ENCODE measurements around the gene CTNND2.
"Not testable (repeated sequence)": the region's sequence is repeated elsewhere in the genome, so short reads cannot be mapped to it uniquely, and the experiment has no call there.

CTNND2 gene

GRCh38 chr5:11432116-11432515, 472.1 kb downstream of the CTNND2 start:
- ATAC-seq = no peak

DNA sequence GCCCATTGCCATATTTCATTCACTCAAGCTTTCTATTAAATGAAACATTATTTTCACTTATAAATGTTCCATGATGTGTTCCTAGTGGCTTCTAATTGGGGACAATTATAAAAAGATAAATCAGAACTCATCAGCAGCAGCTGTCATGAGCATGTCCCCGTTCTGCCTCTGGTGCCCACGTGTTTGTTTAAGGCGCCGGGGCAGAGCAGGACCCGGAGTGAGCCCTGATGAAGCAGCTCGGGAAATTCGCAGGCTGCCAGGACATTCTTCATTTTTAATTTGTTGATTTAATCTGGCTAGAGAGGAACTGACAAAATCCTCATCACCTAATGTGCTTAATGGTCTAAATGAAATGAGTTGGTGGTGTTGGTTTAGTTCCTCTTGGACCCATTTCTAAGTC, 475.0 kb downstream of the CTNND2 start:
- no peak for ATAC-seq

DNA sequence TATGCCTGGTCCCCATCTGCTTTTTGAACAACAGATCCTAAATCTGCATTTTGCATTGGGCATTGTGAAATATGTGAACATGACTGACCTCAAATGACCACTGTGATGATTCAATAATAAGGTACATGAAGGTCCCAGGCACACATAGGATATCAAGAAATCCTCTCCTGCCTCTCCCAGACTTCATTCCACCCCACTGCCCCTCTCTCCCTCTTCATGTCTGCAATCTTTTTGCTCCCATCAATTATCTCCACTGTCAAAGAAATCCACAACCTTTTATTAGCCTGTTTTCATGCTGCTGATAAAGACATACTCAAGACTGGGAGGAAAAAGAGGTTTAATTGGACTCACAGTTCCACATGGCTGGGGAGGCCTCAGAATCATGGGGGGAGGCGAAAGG, 476.7 kb downstream of the CTNND2 start:
- no peak for ATAC-seq

GRCh38 chr5:11426442-11426841, 477.8 kb downstream of the CTNND2 start:
- ATAC-seq = no peak

DNA sequence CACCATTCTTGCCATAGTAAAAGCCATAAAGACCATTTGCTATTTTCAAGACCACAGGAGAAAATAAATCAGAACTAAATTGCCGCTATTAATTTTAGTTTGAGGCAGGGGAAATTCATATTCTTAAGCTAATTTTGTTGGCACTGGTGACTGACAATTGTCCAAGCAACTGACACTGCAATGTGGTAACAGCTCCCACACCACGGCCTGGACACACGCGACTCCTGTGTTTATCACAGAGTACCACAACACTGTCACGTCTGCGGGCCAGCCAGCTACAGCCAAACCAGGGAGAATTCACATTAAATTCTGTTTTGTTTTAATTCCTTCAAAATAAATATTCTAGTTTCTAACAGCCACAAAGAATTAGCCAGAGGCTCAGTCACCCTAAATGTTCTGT, 481.9 kb downstream of the CTNND2 start:
- ATAC-seq = no peak

GRCh38 chr5:11420969-11421368, 483.3 kb downstream of the CTNND2 start:
- no peak for ATAC-seq

DNA sequence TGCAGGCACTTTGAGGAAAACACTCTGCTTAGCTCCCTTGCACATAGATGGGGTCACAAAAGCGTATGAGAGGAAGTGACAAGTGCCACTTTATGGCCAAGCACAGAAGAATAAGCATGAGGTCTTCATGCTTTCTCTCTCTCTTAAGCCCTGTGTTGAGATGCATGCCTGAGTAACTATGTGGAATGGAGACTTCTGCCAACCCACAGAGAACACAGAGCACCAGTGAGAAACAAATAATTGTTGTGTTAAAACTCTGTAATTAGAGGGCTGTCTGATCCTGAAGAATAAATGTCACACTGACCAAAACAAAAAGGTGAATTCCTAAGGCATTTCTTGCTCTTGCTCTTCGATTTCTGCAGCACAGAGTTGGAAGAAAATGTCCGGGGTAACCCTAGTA, 488.5 kb downstream of the CTNND2 start:
- ATAC-seq = no peak

- not testable (repeated sequence) for ATAC-seq
Observed at GRCh38 chr5:11414732-11415131, 489.5 kb downstream of the CTNND2 start.

DNA sequence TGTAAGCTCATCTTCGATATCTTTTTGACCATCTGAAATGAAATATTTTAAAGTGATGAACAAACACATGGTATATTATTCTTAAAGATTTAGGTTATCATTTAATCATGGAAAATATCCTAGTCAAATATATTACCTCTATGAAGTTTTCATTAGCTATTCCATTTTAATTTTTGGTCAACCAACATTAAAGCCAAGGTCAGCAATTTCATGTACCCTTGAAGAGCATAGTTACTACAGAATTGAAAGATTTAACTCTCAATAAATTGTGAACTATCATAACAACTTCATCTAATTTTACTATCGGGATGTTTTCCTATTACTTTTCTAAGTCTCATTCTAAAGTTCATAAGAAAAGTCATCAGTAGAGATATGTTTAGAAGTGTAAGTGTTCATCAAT, 492.6 kb downstream of the CTNND2 start:
- ATAC-seq = no peak

- no peak for ATAC-seq
Observed at GRCh38 chr5:11407556-11408145, 496.6 kb downstream of the CTNND2 start.

DNA sequence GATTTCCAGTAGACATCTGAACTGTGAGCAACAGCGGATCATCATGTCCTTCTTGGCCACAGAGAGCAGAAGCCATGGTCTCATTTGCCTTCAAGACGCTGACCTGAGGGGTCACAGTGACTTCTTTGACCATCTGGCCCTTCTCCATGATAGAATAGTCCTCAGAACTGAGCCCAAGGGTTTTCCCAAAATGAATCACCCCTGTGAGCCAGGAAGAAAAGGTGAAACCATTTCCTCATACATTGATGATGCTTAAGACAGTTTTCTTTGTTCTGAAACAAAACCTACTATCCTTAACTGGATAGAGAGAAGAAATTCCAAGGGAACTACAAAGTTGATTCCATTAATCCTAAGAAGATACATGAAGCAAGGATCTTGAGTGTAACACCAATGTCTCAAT, 503.9 kb downstream of the CTNND2 start:
- no peak for ATAC-seq

DNA sequence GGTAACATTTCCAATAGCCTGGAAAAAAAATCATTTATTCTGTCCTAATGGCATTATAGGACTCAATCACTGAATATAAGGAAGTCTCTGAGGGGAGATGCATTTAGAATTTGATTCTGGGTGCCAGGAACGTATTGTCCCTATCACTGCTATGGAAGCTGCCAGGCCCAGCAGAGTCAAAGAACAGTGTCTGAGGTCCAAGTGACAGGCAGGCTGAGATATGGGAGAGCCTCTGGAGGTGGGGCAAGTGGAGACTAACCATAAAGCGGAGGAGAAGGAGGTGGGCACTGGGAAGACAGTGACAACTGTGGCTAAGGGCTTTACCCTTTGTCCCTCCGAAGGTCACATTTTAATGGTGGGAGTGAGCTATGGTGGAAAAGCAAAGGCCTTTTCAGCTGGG, 505.5 kb downstream of the CTNND2 start:
- ATAC-seq = no peak

DNA sequence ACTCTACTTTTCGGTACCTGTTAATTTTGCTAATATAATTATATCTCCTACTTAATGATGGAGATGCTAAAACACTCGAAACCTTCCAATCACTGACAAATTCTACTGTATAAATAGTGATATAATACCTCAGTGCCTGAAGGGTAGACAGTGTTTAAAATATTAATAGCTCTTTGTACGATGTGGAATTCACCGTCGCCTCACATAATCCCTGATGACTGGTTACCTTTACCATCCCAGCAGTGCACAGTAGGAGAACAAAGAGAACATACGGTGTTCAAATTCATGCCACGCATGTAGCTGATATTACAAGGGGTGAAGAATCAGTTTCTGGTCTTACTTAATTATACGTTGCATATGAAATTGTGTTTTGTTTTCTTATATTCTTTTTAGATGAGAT, 506.7 kb downstream of the CTNND2 start:
- ATAC-seq = no peak

GRCh38 chr5:11396917-11397316, 507.3 kb downstream of the CTNND2 start:
- ATAC-seq = no peak

- no peak for ATAC-seq
Observed at GRCh38 chr5:11394933-11395332, 509.3 kb downstream of the CTNND2 start.

DNA sequence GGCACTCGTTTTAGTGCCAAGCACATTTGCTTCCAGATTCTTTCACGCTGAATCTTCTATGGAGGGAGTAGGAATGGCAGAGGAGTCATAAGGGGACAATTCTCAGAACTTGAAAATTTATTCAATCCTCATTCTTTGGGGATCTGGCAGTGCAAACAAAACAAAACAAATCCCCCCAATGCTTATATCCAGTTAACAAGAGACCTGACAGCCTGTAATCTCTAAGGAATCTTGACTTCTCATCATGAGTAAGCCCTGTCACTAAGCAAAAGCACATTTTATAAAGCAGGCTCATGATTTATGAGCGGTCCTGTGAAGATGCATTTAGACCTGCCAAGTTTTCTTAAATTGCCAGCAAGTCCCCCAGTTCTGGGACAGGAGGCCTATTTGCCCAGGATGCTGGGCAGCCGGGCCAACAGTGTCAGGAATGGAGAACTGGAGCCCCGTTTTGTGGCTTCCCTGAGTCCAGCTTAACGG, 513.9 kb downstream of the CTNND2 start:
- ATAC-seq = no peak

- no peak for ATAC-seq
Observed at GRCh38 chr5:11387382-11387781, 516.9 kb downstream of the CTNND2 start.

DNA sequence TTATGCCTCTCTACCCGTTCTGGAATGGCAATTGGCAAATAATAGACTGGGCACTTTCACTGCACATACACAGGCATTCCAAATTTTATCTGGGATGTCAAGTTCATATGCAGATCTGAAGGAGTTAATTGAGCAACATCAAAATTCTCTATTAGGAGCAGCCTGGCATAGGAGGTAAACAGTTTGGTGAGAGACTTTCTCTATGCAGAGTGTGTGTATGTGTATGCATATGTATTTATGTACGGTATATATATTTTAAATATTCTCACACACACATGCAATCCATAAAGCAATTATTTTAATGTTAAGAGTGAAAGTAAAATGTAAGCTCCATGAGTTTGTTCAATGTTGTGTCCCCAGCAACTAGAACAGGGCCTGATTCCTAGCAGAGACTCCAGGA, 517.8 kb downstream of the CTNND2 start:
- no peak for ATAC-seq

- ATAC-seq = no peak
Observed at GRCh38 chr5:11385901-11386293, 518.3 kb downstream of the CTNND2 start.

DNA sequence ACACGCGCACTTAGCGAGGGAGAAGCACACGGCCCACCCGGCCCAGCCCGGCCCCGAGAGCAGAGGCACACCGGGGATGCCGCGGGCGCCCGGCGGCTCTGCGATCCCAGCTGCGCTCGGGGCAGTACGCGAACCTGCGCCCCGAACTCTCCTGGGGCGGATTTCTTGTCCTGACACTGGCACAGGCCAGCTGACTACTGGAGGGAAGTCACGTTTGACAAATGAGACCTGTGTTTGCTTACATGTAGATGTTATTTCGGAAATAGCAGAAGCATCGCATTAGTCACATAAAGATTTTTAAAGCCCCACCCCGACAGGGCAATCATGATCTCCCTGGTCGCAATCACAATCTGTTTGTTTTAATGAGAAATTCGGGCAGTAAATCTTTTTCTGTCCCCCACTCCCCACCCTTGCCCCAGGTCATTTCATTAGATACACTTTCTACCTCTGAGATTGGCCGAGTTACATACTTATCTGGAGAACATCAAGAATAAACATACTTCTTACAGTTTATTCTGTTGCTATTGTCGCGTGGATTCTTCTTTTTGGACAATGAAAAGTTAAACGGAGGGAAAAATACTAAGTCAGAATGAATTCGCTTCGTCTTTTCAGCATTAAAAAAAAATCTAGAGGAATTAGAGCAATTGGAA, 518.9 kb downstream of the CTNND2 start:
- no peak for ATAC-seq

DNA sequence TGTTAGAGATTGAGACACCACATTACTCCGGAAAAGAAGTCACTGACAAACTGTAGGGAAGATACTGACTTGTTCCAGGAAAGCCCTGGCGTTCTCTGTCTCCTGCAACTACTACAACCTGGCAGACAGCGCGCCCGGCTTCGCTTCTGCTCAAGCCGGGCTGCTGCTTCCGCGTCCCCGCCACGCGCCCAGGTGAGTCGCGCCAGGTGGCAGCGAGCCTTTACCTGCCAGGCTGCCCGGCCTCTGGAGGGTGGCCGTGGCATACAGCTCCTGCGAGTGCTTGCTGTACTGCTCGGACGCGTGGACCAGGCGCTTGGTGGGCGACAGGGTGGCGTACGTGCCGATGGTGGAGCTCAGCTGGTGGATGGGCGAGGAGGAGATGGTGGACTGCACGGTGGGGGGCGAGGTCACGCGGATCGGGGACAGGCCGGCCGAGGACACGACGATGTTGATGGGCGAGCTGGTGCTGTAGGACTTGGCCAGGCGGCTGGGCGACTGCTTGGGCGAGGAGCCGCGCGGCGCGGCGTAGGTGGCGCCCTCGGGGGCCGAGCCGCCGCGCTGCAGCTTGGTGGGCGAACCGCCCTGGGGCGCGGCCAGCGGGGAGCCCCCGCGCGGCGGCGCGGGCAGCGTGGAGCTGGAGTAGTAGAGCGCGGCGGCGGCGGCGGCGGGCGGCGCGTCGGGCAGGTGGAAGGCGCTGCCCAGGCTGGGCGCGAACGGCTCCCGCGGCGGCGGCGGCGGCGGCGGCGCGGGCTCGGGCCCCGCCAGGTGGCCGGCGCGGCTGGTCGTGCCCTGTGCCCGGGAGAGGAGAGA, 519.6 kb downstream of the CTNND2 start:
- peak in 1 of 2 donors; percentile 41 for ATAC-seq

DNA sequence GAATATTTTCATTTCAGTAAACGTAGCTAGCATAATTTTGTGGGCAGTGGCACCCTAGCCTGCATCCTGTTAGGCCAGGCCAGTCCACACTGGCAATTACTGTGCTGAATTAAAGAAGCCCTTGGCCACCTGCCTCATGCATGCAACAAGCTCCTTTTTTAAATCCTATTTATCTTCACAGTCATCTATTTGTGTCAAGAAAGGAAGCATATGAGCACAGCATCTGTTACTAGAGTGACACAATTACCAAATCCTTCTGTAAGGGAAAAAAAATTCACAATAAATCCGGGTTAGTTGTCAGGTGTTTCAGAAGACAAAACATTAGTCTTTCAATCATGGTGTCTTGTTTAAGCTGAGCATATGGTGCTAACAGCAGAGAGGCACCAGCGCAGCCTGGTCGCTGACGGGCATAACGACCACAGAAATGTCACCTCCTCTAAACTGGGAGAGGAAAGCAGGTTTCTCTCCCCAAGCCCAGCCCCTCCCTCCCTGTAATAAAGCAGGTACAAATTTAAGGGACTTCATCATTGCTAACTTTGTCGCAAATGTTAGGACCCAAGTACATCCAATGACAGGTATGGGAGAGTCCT, 520.6 kb downstream of the CTNND2 start:
- ATAC-seq = no peak

- ATAC-seq = no peak
Observed at GRCh38 chr5:11378461-11378860, 525.8 kb downstream of the CTNND2 start.

- no peak for ATAC-seq
Observed at GRCh38 chr5:11377896-11378295, 526.4 kb downstream of the CTNND2 start.
